ENCODE results near the gene BANP.
"Not testable (repeated sequence)": the region's sequence is repeated elsewhere in the genome, so short reads cannot be mapped to it uniquely, and the experiment has no call there.

GRCh38 chr16:87990254-87990653 is 39.0 kb downstream of the BANP start:
- TF ChIP-seq CTCF, POLR2A (IDR thresholded peaks at IDR 0.05): not testable (repeated sequence)
